Astrocyte (in vitro differentiated cells and primary cell): ENCODE results near the gene CLEC16A. TPM values are rescaled to one million over a fixed set of nuclear protein-coding genes. Genes with fewer than 3 reads are reported as not detected.
A peak's percentile ranks its signal among the peaks of the same experiment; 100 is the strongest.

ENCODE experiments used
- DNase-seq: peaks from one replicate; pipeline ENCODE4 v3.0.0-alpha.2; 2010; ENCODE audit warnings: low read depth
- FAIRE-seq: peaks from 2 replicates; lab custom pipeline; 2011; peaks lifted over from hg19 to GRCh38; lab: Jason Lieb, UNC
- H2AFZ ChIP-seq: 2 replicates; pipeline ENCODE4 v1.6.0; 2012; ENCODE audit warnings: low read depth, low read length, inconsistent platforms
- H3K27ac ChIP-seq: 2 replicates; pipeline ENCODE4 v1.5.1; 2011; ENCODE audit warnings: low read depth, low read length, inconsistent platforms
- H3K27me3 ChIP-seq: 2 replicates; pipeline ENCODE4 v1.6.0; 2011; ENCODE audit warnings: low read length, inconsistent platforms; ENCODE audit not compliant: insufficient read depth
- H3K36me3 ChIP-seq: 2 replicates; pipeline ENCODE4 v1.5.1; 2011; ENCODE audit warnings: low read length, inconsistent platforms; ENCODE audit not compliant: insufficient read depth
- H3K4me1 ChIP-seq: 2 replicates; pipeline ENCODE4 v1.5.1; 2011; ENCODE audit warnings: low read length, inconsistent platforms; ENCODE audit not compliant: insufficient read depth
- H3K4me2 ChIP-seq: 2 replicates; pipeline ENCODE4 v1.6.0; 2012; ENCODE audit warnings: low read length, inconsistent platforms
- H3K4me3 ChIP-seq: 2 replicates; pipeline ENCODE4 v1.5.1; 2011; ENCODE audit warnings: low read depth, mild to moderate bottlenecking, low read length, inconsistent platforms; ENCODE audit not compliant: insufficient read depth
- H3K79me2 ChIP-seq: 2 replicates; pipeline ENCODE4 v1.6.0; 2012; ENCODE audit warnings: mild to moderate bottlenecking, low read length, inconsistent platforms; ENCODE audit not compliant: insufficient read depth
- H3K9ac ChIP-seq: 2 replicates; pipeline ENCODE4 v1.6.0; 2012; ENCODE audit warnings: mild to moderate bottlenecking, low read length, inconsistent platforms
- H3K9me3 ChIP-seq: 2 replicates; pipeline ENCODE4 v1.5.1; 2012; ENCODE audit warnings: low read depth, mild to moderate bottlenecking, low read length, inconsistent platforms; ENCODE audit not compliant: insufficient read depth
- H4K20me1 ChIP-seq: 2 replicates; pipeline ENCODE4 v1.6.0; 2012; ENCODE audit warnings: low read length, inconsistent platforms; ENCODE audit not compliant: insufficient read depth
- H3K27ac Mint-ChIP-seq: one replicate; pipeline ENCODE4 v1.8.0; 2021; ENCODE audit warnings: mild to moderate bottlenecking, mixed read lengths; ENCODE audit not compliant: unreplicated experiment
- H3K27me3 Mint-ChIP-seq: one replicate; pipeline ENCODE4 v1.8.0; 2021; ENCODE audit warnings: low read depth, mixed read lengths; ENCODE audit not compliant: unreplicated experiment
- H3K36me3 Mint-ChIP-seq: one replicate; pipeline ENCODE4 v1.8.0; 2021; ENCODE audit warnings: low read depth, mixed read lengths; ENCODE audit not compliant: unreplicated experiment
- H3K4me1 Mint-ChIP-seq: one replicate; pipeline ENCODE4 v1.8.0; 2021; ENCODE audit warnings: low read depth, mixed read lengths; ENCODE audit not compliant: unreplicated experiment
- H3K4me3 Mint-ChIP-seq: one replicate; pipeline ENCODE4 v1.8.0; 2021; ENCODE audit warnings: mild to moderate bottlenecking, moderate library complexity, mixed read lengths; ENCODE audit not compliant: unreplicated experiment
- H3K9me3 Mint-ChIP-seq: one replicate; pipeline ENCODE4 v1.8.0; 2021; ENCODE audit warnings: mild to moderate bottlenecking, mixed read lengths; ENCODE audit not compliant: unreplicated experiment
- EZH2 ChIP-seq: IDR thresholded peaks from 2 replicates; pipeline ENCODE4 v1.6.1; 2012; ENCODE audit warnings: mild to moderate bottlenecking, low read length, inconsistent platforms; ENCODE audit not compliant: insufficient read depth
- total RNA-seq: library from RNA; stranded (reverse); gene quantifications from 2 replicates; pipeline ENCODE4 v1.2.1, GENCODE V29; 2021
- TF ChIP-seq, protein P1 (sequence below): IDR thresholded peaks from 2 replicates; pipeline ENCODE4 v1.5.1; 2011; ENCODE audit warnings: low read depth, mild to moderate bottlenecking, inconsistent platforms, low read length, moderate library complexity; ENCODE audit not compliant: insufficient read depth

CLEC16A gene
- total RNA-seq, 1 donor from 2014 or later = 31.7 TPM

DNA sequence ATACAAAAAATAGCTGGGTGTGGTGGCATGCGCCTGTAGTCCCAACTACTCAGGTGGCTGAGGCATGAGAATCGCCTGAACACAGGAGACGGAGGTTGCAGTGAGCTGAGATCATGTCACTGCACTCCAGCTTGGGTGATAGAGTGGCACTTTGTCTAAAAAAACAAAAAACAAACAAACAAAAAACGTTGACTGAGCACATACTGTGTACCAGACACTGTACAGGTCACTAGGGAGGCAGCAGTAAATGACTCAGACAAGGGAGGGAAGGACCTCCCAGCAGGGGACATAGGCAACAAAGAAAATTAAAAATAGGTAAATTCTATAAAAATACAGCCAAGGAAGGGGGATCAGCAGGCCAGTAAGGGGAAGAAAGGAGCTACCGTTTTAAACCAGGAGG is 247.3 kb downstream of the CLEC16A start:
- DNase-seq = no peak
- Histone ChIP-seq H3K36me3 (no peaks in the 10 kb centered on the region), H2AFZ (no peak overlapping the region), H3K4me1 (peaks cover 13% of the 10 kb centered on the region), H3K9ac (no peak overlapping the region), H3K4me2 (peak overlapping the region; percentile 5), H3K27ac (no peak overlapping the region), H4K20me1 (no peaks in the 10 kb centered on the region), H3K9me3 (no peaks in the 10 kb centered on the region), H3K4me3 (no peak overlapping the region), H3K79me2 (no peaks in the 10 kb centered on the region), H3K27me3 (no peaks in the 10 kb centered on the region)
- TF ChIP-seq, protein P1, sequence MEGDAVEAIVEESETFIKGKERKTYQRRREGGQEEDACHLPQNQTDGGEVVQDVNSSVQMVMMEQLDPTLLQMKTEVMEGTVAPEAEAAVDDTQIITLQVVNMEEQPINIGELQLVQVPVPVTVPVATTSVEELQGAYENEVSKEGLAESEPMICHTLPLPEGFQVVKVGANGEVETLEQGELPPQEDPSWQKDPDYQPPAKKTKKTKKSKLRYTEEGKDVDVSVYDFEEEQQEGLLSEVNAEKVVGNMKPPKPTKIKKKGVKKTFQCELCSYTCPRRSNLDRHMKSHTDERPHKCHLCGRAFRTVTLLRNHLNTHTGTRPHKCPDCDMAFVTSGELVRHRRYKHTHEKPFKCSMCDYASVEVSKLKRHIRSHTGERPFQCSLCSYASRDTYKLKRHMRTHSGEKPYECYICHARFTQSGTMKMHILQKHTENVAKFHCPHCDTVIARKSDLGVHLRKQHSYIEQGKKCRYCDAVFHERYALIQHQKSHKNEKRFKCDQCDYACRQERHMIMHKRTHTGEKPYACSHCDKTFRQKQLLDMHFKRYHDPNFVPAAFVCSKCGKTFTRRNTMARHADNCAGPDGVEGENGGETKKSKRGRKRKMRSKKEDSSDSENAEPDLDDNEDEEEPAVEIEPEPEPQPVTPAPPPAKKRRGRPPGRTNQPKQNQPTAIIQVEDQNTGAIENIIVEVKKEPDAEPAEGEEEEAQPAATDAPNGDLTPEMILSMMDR = no peak
- no peak for TF ChIP-seq EZH2
- Mint-ChIP-seq H3K9me3 (no peaks in the 10 kb centered on the region), H3K4me3 (no peak overlapping the region), H3K4me1 (peaks cover 6% of the 10 kb centered on the region), H3K36me3 (no peaks in the 10 kb centered on the region), H3K27me3 (peaks cover 29% of the 10 kb centered on the region), H3K27ac (no peak overlapping the region)
- FAIRE-seq = no peak

DNA sequence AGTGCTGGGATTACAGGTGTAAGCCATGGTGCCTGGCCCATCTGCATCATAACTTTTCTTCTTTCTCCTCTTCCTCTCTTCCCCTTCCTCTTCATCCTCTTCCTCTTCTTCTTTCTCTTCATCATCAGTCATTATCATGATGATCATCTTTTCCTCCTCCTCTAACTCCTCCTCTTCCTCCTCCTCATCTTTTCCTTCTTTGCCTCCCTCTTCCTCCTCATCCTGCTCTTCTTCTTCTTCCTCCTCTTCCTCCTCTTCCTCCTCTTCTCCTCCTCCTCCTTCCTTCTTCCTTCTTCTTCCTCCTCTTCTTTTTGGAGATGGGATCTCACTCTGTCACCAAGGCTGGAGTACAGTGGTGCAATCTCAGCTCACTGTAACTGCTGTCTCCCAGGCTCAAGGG is 249.1 kb downstream of the CLEC16A start:
- no peak overlapping the region for H2AFZ ChIP-seq
- FAIRE-seq (no peak), DNase-seq (no peak)
- H3K4me3 ChIP-seq = no peak overlapping the region
- H3K27me3 ChIP-seq = peaks cover 4% of the 10 kb centered on the region
- H3K79me2 ChIP-seq = no peaks in the 10 kb centered on the region
- no peaks in the 10 kb centered on the region for H3K9me3 ChIP-seq
- H3K36me3 ChIP-seq = no peaks in the 10 kb centered on the region
- H3K9ac ChIP-seq = no peak overlapping the region
- no peaks in the 10 kb centered on the region for H4K20me1 ChIP-seq
- H3K4me3 Mint-ChIP-seq = no peak overlapping the region
- peaks cover 36% of the 10 kb centered on the region for H3K27me3 Mint-ChIP-seq
- TF ChIP-seq EZH2 = no peak
- TF ChIP-seq, protein P1 = no peak
- H3K4me1 Mint-ChIP-seq = peaks cover 6% of the 10 kb centered on the region
- H3K9me3 Mint-ChIP-seq = no peaks in the 10 kb centered on the region
- H3K36me3 Mint-ChIP-seq = peaks cover 5% of the 10 kb centered on the region
- H3K27ac ChIP-seq = no peak overlapping the region
- H3K4me1 ChIP-seq = peaks cover 13% of the 10 kb centered on the region
- no peak overlapping the region for H3K27ac Mint-ChIP-seq
- H3K4me2 ChIP-seq = no peak overlapping the region

DNA sequence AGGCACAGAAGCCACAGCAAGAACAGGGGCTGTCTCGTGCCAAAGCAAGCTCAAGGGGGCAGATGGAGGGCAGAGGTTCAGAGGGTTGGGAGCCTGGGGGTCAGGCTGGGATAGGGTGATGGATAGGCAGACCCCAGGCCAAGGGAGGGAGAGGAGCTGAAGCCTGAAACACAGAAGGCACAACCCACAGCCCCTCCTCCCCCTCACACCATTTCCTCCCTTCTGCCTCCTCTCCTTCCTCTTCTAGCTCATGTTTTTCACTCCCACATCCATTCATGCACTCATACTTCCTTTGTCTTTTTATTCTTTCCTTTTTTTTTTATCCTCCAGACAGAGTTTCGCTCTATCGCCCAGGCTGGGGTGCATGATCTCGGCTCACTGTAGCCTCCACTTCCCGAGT is 250.5 kb downstream of the CLEC16A start:
- peaks cover 4% of the 10 kb centered on the region for H3K27me3 ChIP-seq

More for the DNA sequence above, 250.5 kb downstream of the CLEC16A start:
- no peak overlapping the region for H3K4me3 Mint-ChIP-seq
- Histone ChIP-seq H4K20me1 (no peaks in the 10 kb centered on the region), H3K79me2 (no peaks in the 10 kb centered on the region), H3K9ac (no peak overlapping the region), H3K4me3 (no peak overlapping the region), H3K4me2 (no peak overlapping the region), H3K9me3 (no peaks in the 10 kb centered on the region), H3K36me3 (no peaks in the 10 kb centered on the region), H2AFZ (no peak overlapping the region), H3K4me1 (peaks cover 13% of the 10 kb centered on the region), H3K27ac (no peak overlapping the region)
- no peak for FAIRE-seq
- no peak for DNase-seq
- peaks cover 5% of the 10 kb centered on the region for H3K36me3 Mint-ChIP-seq
- TF ChIP-seq EZH2 = no peak
- TF ChIP-seq, protein P1 = no peak
- H3K9me3 Mint-ChIP-seq = no peaks in the 10 kb centered on the region
- H3K27ac Mint-ChIP-seq = no peak overlapping the region
- H3K27me3 Mint-ChIP-seq = peaks cover 35% of the 10 kb centered on the region
- peaks cover 6% of the 10 kb centered on the region for H3K4me1 Mint-ChIP-seq
